GM19397 (cell line): ENCODE data around the gene GJB1.

ENCODE experiments used
- ATAC-seq: cut with Tn5 transposase; IDR thresholded peaks from one replicate; pipeline ENCODE4 v1.9.1; 2021; ENCODE audit warnings: mild to moderate bottlenecking, moderate library complexity; ENCODE audit not compliant: unreplicated experiment

The GJB1 gene

GRCh38 chrX:71214604-71215337, 8.3 kb upstream of the GJB1 start:
- ATAC-seq: no peak

GRCh38 chrX:71215338-71215912, 7.6 kb upstream of the GJB1 start:
- no peak for ATAC-seq

- no peak for ATAC-seq
Observed at GRCh38 chrX:71216485-71216884, 6.5 kb upstream of the GJB1 start.

- ATAC-seq: no peak
Observed at GRCh38 chrX:71217298-71217697, 5.7 kb upstream of the GJB1 start.

GRCh38 chrX:71221145-71221544, 1.9 kb upstream of the GJB1 start:
- no peak for ATAC-seq

- ATAC-seq: no peak
Observed at GRCh38 chrX:71224098-71224708, 1.2 kb downstream of the GJB1 start.

GRCh38 chrX:71225009-71225408, 2.0 kb downstream of the GJB1 start:
- ATAC-seq: no peak

GRCh38 chrX:71225676-71226075, 2.7 kb downstream of the GJB1 start:
- no peak for ATAC-seq

- ATAC-seq: no peak
Observed at GRCh38 chrX:71227370-71228062, 4.5 kb downstream of the GJB1 start.

GRCh38 chrX:71228063-71228642, 5.1 kb downstream of the GJB1 start:
- ATAC-seq: no peak

- no peak for ATAC-seq
Observed at GRCh38 chrX:71235482-71235881, 12.5 kb downstream of the GJB1 start.

GRCh38 chrX:71236836-71237235, 13.8 kb downstream of the GJB1 start:
- ATAC-seq: no peak

GRCh38 chrX:71239781-71240180, 16.8 kb downstream of the GJB1 start:
- no peak for ATAC-seq

GRCh38 chrX:71241301-71241700, 18.3 kb downstream of the GJB1 start:
- no peak for ATAC-seq

- no peak for ATAC-seq
Observed at GRCh38 chrX:71244359-71245128, 21.5 kb downstream of the GJB1 start.

- ATAC-seq: no peak
Observed at GRCh38 chrX:71245159-71245558, 22.1 kb downstream of the GJB1 start.

GRCh38 chrX:71250841-71251240, 27.8 kb downstream of the GJB1 start:
- ATAC-seq: no peak

- ATAC-seq: no peak
Observed at GRCh38 chrX:71251466-71251973, 28.5 kb downstream of the GJB1 start.

GRCh38 chrX:71252221-71252620, 29.2 kb downstream of the GJB1 start:
- no peak for ATAC-seq
